Neural progenitor cell (in vitro differentiated cells): ENCODE data around the gene NAA15.

Experiments
- CTCF ChIP-seq: fragments of 200-600 bp; sonication (generic); IDR thresholded peaks from 2 replicates; pipeline ENCODE4 v1.5.1; 2017; ENCODE audit warnings: antibody characterized with exemption, mild to moderate bottlenecking
- EZH2phosphoT487 ChIP-seq: fragments of 200-600 bp; sonication (generic); IDR thresholded peaks from 2 replicates; pipeline ENCODE4 v1.6.1; 2017; ENCODE audit warnings: antibody characterized with exemption

- TF ChIP-seq CTCF (no peak), EZH2phosphoT487 (no peak)
Observed at GRCh38 chr4:139368998-139369397, 67.7 kb downstream of the NAA15 start.
